IPS-18c (cell line): Measurements from ENCODE around the gene EPAS1.
"Not testable (repeated sequence)": the region's sequence is repeated elsewhere in the genome, so short reads cannot be mapped to it uniquely, and the experiment has no call there.

ENCODE experiments used
- H3K4me3 ChIP-seq: 2 replicates; pipeline ENCODE4 v1.7.0; 2013; ENCODE audit warnings: low read depth, mild to moderate bottlenecking, low read length, moderate library complexity; ENCODE audit not compliant: insufficient read depth
- H3K9me3 ChIP-seq: one replicate; pipeline ENCODE4 v1.6.1; 2013; ENCODE audit warnings: mild to moderate bottlenecking, low read length, moderate library complexity; ENCODE audit not compliant: control insufficient read depth, insufficient read depth

The EPAS1 gene

DNA sequence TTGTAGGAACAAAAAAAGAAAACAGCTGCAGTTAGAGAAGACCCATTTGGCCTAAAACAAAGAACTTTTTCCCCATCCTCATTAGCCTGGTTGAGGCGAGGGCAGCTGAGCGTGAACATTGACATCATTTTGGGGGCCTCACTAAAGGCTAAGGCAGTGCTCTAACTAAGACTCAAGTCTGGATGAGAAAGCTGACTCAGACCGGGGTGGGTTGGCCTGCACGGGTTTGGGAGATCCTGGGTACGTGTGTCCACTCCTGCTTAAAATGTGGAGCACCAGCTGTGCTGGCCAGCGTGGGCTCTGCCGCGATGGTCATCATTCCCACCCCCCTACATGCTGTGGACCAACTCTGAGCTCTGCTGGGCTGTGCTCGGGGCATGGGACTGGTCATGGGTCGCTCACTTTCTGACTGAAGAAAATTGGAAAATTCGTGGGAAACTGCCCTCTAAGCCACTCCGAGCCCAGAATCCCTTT lies 96.2 kb downstream of the EPAS1 start:
- no peaks in the 10 kb centered on the region for H3K9me3 ChIP-seq
- no peak overlapping the region for H3K4me3 ChIP-seq

DNA sequence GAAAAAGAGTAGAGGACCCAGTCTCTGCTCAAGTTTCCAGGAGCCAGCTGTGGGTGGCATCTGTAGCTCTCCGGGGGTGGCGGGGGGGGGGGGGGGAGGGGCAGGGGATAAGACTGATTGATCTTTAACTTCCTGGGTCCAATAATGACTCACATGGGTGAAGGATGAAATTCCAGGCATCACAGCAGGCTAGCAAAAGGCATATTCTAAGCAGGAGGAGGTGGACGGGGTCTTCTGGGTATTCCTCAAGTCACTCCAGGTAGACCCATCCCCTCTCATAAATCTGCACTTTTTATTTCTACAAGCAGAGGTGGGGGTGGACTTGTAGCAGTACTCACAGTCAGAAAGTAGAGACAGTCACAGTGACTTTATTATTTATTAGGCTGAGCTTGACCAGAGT lies 96.7 kb downstream of the EPAS1 start:
- H3K4me3 ChIP-seq: no peak overlapping the region
- H3K9me3 ChIP-seq: no peaks in the 10 kb centered on the region

DNA sequence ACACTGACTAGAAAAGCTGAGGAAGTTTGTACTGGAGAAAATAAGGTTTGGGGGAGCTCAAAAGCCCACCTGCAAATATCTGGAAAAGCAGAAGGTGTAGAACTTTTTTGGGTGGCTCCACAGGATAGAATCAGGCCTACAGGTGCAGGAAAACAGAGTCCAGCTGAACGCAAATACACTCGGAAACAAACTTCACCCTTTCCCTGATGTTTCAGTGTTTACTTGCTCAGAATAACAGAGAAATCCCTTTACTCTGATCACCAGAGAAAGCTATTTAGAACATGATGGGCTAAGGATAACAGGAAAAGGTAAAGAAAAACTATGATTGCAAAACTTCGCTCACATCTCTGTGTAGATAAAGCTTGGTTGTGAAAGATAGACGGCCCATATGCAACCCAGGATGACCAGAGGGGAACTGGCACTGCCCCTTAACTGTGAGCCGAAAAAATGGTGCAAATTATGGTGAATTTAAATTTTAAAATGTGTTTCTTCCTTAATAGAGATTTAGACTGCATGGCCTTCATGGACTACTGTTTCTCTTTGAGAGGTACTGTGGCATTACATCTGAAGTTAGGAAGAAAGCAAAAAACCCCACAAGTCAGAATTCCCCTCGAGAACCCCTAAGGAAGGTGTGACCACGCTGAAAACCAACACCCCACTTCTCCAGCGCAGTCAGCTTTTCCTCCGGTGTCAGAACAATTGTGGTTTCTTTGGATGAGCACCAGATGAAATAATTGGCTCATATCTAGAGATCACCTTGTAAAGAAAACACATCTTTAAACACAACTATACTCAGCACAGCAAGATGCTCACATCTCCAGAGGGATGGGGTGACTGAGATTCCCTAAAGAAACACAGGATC lies 97.7 kb downstream of the EPAS1 start:
- H3K4me3 ChIP-seq: no peak overlapping the region
- H3K9me3 ChIP-seq: no peaks in the 10 kb centered on the region

DNA sequence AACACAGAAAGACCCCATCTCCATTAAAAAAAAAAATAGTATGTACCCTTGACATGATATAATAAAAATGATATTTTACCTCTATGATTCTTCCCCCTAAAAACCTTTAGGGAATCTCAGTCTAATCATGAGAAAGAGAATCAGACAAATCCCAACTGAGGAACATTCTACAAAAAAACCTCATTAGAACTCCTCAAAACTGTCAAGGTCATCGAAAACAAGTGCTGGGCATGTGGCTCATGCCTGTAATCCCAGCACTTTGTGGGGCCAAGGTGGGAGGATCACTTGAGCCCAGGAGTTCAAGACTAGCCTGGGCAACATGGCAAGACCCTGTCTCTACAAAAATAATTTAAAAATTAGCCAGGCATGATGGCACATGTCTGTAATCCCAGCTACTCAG lies 98.5 kb downstream of the EPAS1 start:
- not testable (repeated sequence) for H3K9me3 ChIP-seq, H3K4me3 ChIP-seq

GRCh38 chr2:46400016-46400415 lies 102.8 kb downstream of the EPAS1 start:
- H3K4me3 ChIP-seq: no peak overlapping the region
- no peaks in the 10 kb centered on the region for H3K9me3 ChIP-seq

DNA sequence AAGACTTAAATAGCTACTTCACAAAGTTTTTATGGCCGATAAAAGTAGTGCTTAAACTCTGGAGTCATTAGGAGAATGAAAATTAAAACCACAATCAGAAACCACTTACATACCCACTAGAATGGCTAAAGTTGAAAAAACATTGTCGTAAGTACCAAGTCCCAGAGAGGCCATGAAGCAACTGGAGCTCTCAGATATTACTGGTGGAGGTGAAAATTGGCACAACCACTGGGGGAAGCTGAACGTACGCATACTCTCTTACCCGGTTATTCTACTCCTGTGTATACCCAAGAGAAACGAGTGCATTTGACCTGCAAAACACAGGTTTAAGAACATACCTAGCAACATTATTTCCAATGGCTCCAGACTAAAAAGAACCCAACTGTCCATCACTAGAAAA lies 105.7 kb downstream of the EPAS1 start:
- H3K9me3 ChIP-seq: no peaks in the 10 kb centered on the region
- no peak overlapping the region for H3K4me3 ChIP-seq

GRCh38 chr2:46404181-46404759 lies 107.1 kb downstream of the EPAS1 start:
- Histone ChIP-seq H3K9me3 (no peaks in the 10 kb centered on the region), H3K4me3 (no peak overlapping the region)

- Histone ChIP-seq H3K4me3 (no peak overlapping the region), H3K9me3 (no peaks in the 10 kb centered on the region)
Measured at GRCh38 chr2:46407852-46408455, 110.7 kb downstream of the EPAS1 start.

DNA sequence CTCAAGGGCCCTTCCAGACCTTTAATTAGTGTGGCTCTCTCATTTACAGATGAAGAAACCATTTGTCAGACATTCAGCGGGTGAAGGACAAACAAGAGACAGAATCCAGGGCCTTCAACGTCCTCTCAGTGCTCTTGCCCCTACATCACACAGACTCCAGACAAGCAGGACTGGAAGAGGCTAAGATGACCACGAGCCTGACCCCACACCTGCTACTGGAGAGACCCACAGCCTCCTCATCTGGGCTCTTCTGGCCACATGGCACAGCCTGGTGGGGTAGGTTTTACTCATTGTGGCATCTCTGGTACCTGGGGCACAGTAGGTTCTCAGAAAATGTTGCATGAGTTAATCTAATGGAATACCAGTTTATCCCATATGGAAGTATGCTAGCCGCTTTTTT lies 112.5 kb downstream of the EPAS1 start:
- no peak overlapping the region for H3K4me3 ChIP-seq
- no peaks in the 10 kb centered on the region for H3K9me3 ChIP-seq

DNA sequence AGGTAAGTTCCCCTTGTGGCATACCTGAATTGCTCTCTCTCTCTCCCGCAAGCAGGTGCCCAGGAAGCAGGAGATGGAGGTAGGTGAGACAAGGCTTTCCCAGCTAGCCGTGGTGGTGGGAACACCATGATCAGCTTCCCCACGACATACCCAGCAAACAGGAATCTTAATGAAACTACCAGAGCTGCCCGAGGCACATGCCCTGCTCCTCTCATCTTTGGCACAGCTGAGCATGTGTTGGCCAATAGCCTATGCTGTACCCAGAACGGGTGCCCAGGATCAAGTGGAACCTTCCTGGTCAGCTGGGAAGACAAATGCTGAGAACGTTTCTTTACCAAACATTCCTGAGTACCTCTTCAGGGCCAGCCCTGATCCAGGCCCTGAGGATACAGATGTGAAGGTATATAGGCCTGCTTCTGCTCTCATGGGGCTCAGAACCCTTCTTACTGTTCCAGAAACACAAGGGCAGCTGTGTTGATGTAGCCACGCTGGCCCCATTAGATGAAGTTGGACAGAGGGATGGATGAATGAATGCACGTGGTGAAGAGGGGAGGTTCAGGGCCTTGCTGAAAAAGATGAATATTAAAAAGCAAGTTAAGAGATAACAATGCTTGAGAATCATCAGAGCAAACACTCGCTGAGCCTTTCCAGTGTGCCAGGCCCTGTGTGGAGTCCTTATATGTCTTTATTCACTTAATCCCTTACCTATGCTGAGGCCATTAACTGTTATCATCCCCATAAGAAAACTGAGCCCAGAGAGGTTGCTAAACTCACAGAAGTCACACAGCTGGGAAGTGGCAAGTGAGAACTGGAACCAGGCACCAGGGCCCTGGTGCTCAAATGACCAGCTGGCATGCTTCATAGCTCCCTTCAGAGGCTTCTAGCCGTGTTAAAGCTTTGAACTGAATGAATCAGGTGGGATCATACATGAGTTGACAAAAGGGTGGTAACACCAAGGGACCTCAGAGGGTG lies 113.4 kb downstream of the EPAS1 start:
- Histone ChIP-seq H3K9me3 (no peaks in the 10 kb centered on the region), H3K4me3 (no peak overlapping the region)

GRCh38 chr2:46411245-46411641 lies 114.0 kb downstream of the EPAS1 start:
- Histone ChIP-seq H3K9me3 (no peaks in the 10 kb centered on the region), H3K4me3 (no peak overlapping the region)

DNA sequence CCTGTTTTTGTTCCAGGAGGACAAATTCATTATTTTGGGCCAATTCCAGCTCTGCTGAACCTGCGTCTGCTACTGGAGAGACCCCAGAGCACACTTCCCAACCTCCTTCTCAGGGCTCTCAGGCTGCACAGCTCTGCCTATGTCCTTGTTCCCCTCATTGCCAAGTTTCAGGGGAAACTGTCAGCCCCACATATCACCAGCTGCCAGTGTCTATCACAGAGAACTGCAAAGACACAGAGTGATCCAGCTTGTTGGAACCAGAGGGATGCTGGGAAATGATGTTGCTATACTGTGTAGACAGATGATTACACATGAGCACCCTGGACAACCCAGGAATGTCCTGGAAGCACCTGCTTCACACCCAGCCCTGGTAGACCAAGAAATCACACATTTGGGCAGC lies 114.8 kb downstream of the EPAS1 start:
- no peak overlapping the region for H3K4me3 ChIP-seq
- H3K9me3 ChIP-seq: peaks cover 5% of the 10 kb centered on the region

DNA sequence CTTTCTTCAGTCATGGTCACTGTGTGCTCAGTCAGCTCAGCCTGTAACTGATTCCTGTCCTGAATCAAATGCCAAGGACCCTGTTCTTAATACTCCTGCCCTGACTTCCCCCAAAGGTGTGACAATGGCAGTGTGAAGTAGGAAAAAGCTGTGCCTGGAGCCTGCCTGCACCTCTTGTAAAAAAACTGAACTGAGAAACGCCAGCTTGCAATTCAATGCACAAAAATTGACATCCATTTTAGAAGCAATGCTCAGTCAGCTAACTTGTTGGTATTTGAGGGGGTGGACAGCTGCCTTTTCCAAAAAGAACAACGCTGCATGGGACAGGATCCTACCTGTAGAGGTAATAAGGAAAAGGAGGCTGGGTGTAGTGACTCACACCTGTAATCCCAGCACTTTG lies 115.9 kb downstream of the EPAS1 start:
- peaks cover 5% of the 10 kb centered on the region for H3K9me3 ChIP-seq
- no peak overlapping the region for H3K4me3 ChIP-seq

GRCh38 chr2:46413631-46414030 lies 116.4 kb downstream of the EPAS1 start:
- Histone ChIP-seq H3K4me3 (no peak overlapping the region), H3K9me3 (peaks cover 5% of the 10 kb centered on the region)

- Histone ChIP-seq H3K9me3 (peaks cover 5% of the 10 kb centered on the region), H3K4me3 (no peak overlapping the region)
Measured at GRCh38 chr2:46414701-46415100, 117.5 kb downstream of the EPAS1 start.

DNA sequence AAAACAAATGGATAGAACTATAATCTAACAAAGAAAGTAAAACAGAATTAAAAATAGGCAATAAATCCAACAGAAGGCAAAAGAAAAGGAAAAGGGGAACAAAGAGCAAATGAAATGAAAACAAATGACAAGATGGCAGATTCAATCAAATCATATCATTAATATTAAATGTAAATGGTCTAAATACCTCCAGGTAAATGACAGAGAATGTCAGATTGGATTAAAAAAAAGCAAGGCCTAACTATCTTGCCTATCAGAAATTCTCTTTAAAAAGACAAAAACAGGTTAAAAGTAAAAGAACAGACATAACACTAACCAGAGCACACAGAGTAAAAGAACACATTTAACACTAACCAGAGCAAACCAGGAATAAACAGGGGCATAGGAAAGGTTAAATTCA lies 119.1 kb downstream of the EPAS1 start:
- Histone ChIP-seq H3K9me3 (peaks cover 5% of the 10 kb centered on the region), H3K4me3 (no peak overlapping the region)

- Histone ChIP-seq H3K4me3 (no peak overlapping the region), H3K9me3 (peaks cover 5% of the 10 kb centered on the region)
Measured at GRCh38 chr2:46416739-46417403, 119.7 kb downstream of the EPAS1 start.
